Inferior parietal cortex (tissue), 1 donor: ENCODE results near the gene COX7B.
"Not testable (repeated sequence)": the region's sequence is repeated elsewhere in the genome, so short reads cannot be mapped to it uniquely, and the experiment has no call there.

ENCODE experiments used
- DNase-seq: peaks from one replicate; pipeline ENCODE4 v3.0.0-alpha.2; 2016; ENCODE audit errors: extremely low spot score

The COX7B gene

GRCh38 chrX:77899081-77899828, at the start of gene COX7B:
Gene COX7B, plus strand, starts transcription at chrX:77899468. Its CDS starts 86 bp downstream, at chrX:77899554.
- peak; percentile 98 for DNase-seq

GRCh38 chrX:77875372-77875771, 23.9 kb upstream of the COX7B start:
- no peak for DNase-seq

GRCh38 chrX:77881418-77881817, 17.9 kb upstream of the COX7B start:
- not testable (repeated sequence) for DNase-seq

GRCh38 chrX:77892887-77893286, 6.4 kb upstream of the COX7B start:
- DNase-seq = no peak

- no peak for DNase-seq
These were observed 5.6 kb upstream of the COX7B start for GRCh38 chrX:77893713-77894112.

GRCh38 chrX:77894921-77895886, 4.1 kb upstream of the COX7B start, which contains the start of gene MAGT1:
Gene MAGT1, minus strand, starts transcription at chrX:77895435. Its CDS starts 25 bp downstream, at chrX:77895410.
- DNase-seq = peak; percentile 97

- no peak for DNase-seq
These were observed 1.4 kb downstream of the COX7B start for GRCh38 chrX:77900688-77901087.

- DNase-seq = no peak
These were observed 2.2 kb downstream of the COX7B start for GRCh38 chrX:77901506-77901905.

- DNase-seq = peak; percentile 75
These were observed 11.0 kb downstream of the COX7B start, which contains the start of gene ATP7A for GRCh38 chrX:77910108-77910840. Gene ATP7A, plus strand, starts transcription at chrX:77910693. Its CDS starts 60,949 bp downstream, at chrX:77971642.

GRCh38 chrX:77917294-77917933, 18.1 kb downstream of the COX7B start:
- DNase-seq = no peak

GRCh38 chrX:77918568-77918967, 19.3 kb downstream of the COX7B start:
- DNase-seq = no peak

- not testable (repeated sequence) for DNase-seq
These were observed 20.1 kb downstream of the COX7B start for GRCh38 chrX:77919370-77919769.

GRCh38 chrX:77922787-77923186, 23.5 kb downstream of the COX7B start:
- DNase-seq = no peak

- no peak for DNase-seq
These were observed 25.1 kb downstream of the COX7B start for GRCh38 chrX:77924320-77924859.

GRCh38 chrX:77925764-77926163, 26.5 kb downstream of the COX7B start:
- no peak for DNase-seq

- DNase-seq = no peak
These were observed 31.3 kb downstream of the COX7B start for GRCh38 chrX:77930581-77930980.

- DNase-seq = no peak
These were observed 36.6 kb downstream of the COX7B start for GRCh38 chrX:77935886-77936285.

- no peak for DNase-seq
These were observed 37.0 kb downstream of the COX7B start for GRCh38 chrX:77936299-77936698.

GRCh38 chrX:77937291-77937690, 38.0 kb downstream of the COX7B start:
- DNase-seq = no peak

- DNase-seq = no peak
These were observed 38.9 kb downstream of the COX7B start for GRCh38 chrX:77938083-77938680.
